Lung (tissue), 12 donors: ENCODE results near the gene MINDY4B. TPM values are rescaled to one million over a fixed set of nuclear protein-coding genes. Genes with fewer than 3 reads are reported as not detected.

Experiments
- ATAC-seq: fragments of 200-7000 bp; cut with Tn5 transposase; one replicate; pipeline ENCODE4 v1.9.1; 2020; ENCODE audit warnings: moderate number of reproducible peaks; ENCODE audit not compliant: insufficient read depth, low FRiP score
- DNase-seq, 3 donors: peaks; one replicate each; pipeline ENCODE4 v3.0.0-alpha.2; 2013 to 2017
- H3K27ac ChIP-seq, 2 donors: one replicate each; pipeline ENCODE4 v1.5.1; 2013; ENCODE audit warnings: mild to moderate bottlenecking in 2 of 2, moderate library complexity in 2 of 2, control low read depth in 1 of 2, inconsistent platforms in 1 of 2, low read depth in 1 of 2, low read length in 1 of 2
- H3K27me3 ChIP-seq, 3 donors: one replicate each; pipeline ENCODE4 v1.5.1; 2013; ENCODE audit warnings: low read length in 2 of 3; ENCODE audit not compliant: control insufficient read depth in 3 of 3, insufficient read depth in 3 of 3
- H3K36me3 ChIP-seq, 4 donors: one replicate each; pipeline ENCODE4 v1.5.1; 2013; ENCODE audit warnings: low read length in 4 of 4, mild to moderate bottlenecking in 1 of 4, moderate library complexity in 1 of 4; ENCODE audit not compliant: control insufficient read depth in 4 of 4, insufficient read depth in 4 of 4
- H3K4me1 ChIP-seq, 5 donors: one replicate each; pipeline ENCODE4 v1.5.1; 2013; ENCODE audit warnings: low read length in 5 of 5, mild to moderate bottlenecking in 2 of 5, moderate library complexity in 1 of 5; ENCODE audit not compliant: control insufficient read depth in 5 of 5, insufficient read depth in 5 of 5
- H3K4me3 ChIP-seq: one replicate; pipeline ENCODE4 v1.5.1; 2013; ENCODE audit warnings: mild to moderate bottlenecking, control low read depth, moderate library complexity
- H3K9ac ChIP-seq, 2 donors: one replicate each; pipeline ENCODE4 v1.5.1; 2013; ENCODE audit warnings: low read length in 2 of 2, control low read depth in 1 of 2; ENCODE audit not compliant: insufficient read depth in 1 of 2
- H3K9me3 ChIP-seq, 4 donors: one replicate each; pipeline ENCODE4 v1.5.1; 2013; ENCODE audit warnings: low read length in 3 of 4, mild to moderate bottlenecking in 1 of 4, moderate library complexity in 1 of 4; ENCODE audit not compliant: control insufficient read depth in 4 of 4, insufficient read depth in 3 of 4
- WGBS, 2 donors: extraction: QIAGEN DNeasy Blood & Tissue Kit; methylation state at CpG; one replicate each; pipeline ENCODE4 v1.1.7; 2013; 5-methylcytosine and 5-hydroxymethylcytosine counted together
- polyA plus RNA-seq, 2 donors: library from polyadenylated mRNA; stranded (reverse); fragments of 200-250 nt; gene quantifications; one replicate each; pipeline ENCODE4 v1.2.1, GENCODE V29; 2013
- total RNA-seq, 2 donors: library from RNA; depleted of rRNA in 1 of 2; stranded (reverse); fragments of >200 nt in 1 of 2; gene quantifications; one replicate each; pipeline ENCODE4 v1.2.1, GENCODE V29; 2014 to 2021
- TF ChIP-seq, protein P1 (sequence below): IDR thresholded peaks from 2 replicates; pipeline ENCODE4 v1.5.1; 2012; ENCODE audit warnings: mild to moderate bottlenecking; ENCODE audit errors: control extremely low read depth, extremely low read depth
- donor health status: control.
- donor health status: control.
- donor health status: Bipolar disorder and iron deficiency.
- donor health status: healthy.
- donor health status: DM: yes; HTN: yes; CAD: no.

Gene MINDY4B
- total and polyA plus RNA-seq, 4 donors = not detected

GRCh38 chr3:150942221-150942620, 37.0 kb upstream of the MINDY4B start:
- WGBS, 2 donors = 85 to 92% methylated on average over 3 of the region's 3 CpGs
- TF ChIP-seq, protein P1, sequence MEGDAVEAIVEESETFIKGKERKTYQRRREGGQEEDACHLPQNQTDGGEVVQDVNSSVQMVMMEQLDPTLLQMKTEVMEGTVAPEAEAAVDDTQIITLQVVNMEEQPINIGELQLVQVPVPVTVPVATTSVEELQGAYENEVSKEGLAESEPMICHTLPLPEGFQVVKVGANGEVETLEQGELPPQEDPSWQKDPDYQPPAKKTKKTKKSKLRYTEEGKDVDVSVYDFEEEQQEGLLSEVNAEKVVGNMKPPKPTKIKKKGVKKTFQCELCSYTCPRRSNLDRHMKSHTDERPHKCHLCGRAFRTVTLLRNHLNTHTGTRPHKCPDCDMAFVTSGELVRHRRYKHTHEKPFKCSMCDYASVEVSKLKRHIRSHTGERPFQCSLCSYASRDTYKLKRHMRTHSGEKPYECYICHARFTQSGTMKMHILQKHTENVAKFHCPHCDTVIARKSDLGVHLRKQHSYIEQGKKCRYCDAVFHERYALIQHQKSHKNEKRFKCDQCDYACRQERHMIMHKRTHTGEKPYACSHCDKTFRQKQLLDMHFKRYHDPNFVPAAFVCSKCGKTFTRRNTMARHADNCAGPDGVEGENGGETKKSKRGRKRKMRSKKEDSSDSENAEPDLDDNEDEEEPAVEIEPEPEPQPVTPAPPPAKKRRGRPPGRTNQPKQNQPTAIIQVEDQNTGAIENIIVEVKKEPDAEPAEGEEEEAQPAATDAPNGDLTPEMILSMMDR = no peak
- Histone ChIP-seq H3K27ac (no peak overlapping the region), H3K4me3 (no peak overlapping the region), H3K4me1 (no peaks in the 10 kb centered on the region), H3K27me3 (no peaks in the 10 kb centered on the region), H3K9ac (no peak overlapping the region), H3K36me3 (no peaks in the 10 kb centered on the region), H3K9me3 (peaks cover 0 to 2% (median 0%) of the 10 kb centered on the region in 4 donors)
- no peak for ATAC-seq
- DNase-seq = no peak

GRCh38 chr3:150936693-150937092, 31.5 kb upstream of the MINDY4B start:
- TF ChIP-seq, protein P1 = no peak
- ATAC-seq (no peak), DNase-seq (no peak)
- no peaks in the 10 kb centered on the region for H3K4me1 ChIP-seq
- H3K9ac ChIP-seq = no peak overlapping the region
- no peaks in the 10 kb centered on the region for H3K36me3 ChIP-seq
- H3K9me3 ChIP-seq = no peaks in the 10 kb centered on the region
- H3K4me3 ChIP-seq = no peak overlapping the region
- WGBS, 2 donors = 60 to 77% methylated on average over 2 of the region's 2 CpGs
- no peak overlapping the region for H3K27ac ChIP-seq
- no peaks in the 10 kb centered on the region for H3K27me3 ChIP-seq

DNA sequence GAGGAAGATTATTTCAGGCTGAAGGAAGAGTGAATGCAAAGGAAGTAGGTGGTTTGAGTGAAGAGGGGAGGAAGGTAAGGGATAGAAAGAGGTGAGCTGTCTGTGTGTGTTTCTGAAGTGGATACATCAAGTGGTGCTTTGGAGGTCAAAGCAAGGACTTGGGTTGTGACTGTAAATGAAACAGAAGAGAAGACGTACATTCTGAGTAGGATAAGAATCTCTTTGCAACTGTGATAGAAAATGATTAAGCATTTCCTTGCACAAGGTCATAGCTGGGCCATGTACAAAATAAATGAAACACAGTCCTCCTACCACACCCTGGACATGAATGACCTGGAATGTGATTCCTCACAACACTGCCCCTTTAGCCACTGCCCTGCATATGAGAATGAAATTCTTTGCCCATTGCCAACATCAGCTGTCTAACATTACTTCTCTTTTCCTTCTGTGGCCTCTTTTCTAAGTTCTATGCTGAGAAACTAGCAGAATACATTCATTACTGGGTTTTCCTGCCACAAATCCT, 28.3 kb upstream of the MINDY4B start:
- TF ChIP-seq, protein P1 = no peak
- WGBS, 2 donors = 21 to 27% methylated on average over 1 of the region's 1 CpG
- Histone ChIP-seq H3K4me1 (no peaks in the 10 kb centered on the region), H3K27me3 (no peaks in the 10 kb centered on the region), H3K9ac (no peak overlapping the region), H3K27ac (no peak overlapping the region), H3K4me3 (no peak overlapping the region), H3K9me3 (no peaks in the 10 kb centered on the region), H3K36me3 (no peaks in the 10 kb centered on the region)
- DNase-seq (no peak), ATAC-seq (no peak)

- WGBS, 2 donors = 79 to 86% methylated on average over 1 of the region's 1 CpG
- no peak for ATAC-seq
- Histone ChIP-seq H3K27ac (no peak overlapping the region), H3K4me1 (no peaks in the 10 kb centered on the region), H3K9me3 (no peaks in the 10 kb centered on the region), H3K36me3 (no peaks in the 10 kb centered on the region), H3K9ac (no peak overlapping the region), H3K27me3 (no peaks in the 10 kb centered on the region), H3K4me3 (no peak overlapping the region)
- TF ChIP-seq, protein P1 = no peak
- DNase-seq = no peak
Observed at GRCh38 chr3:150931745-150932144, 26.5 kb upstream of the MINDY4B start.
